Stimulated activated CD8-positive, alpha-beta memory T cell treated with anti-CD3 and anti-CD28 coated beads, Interleukin-15, amount 100 ng/mL, for 1 hour (primary cell): ENCODE measurements around the gene MYO5A.

Experiments
- DNase-seq: peaks from one replicate; pipeline ENCODE4 v3.0.0-alpha.2; 2020; ENCODE audit warnings: low read depth

MYO5A gene

GRCh38 chr15:52329987-52330386 is 198.7 kb downstream of the MYO5A start:
- DNase-seq = no peak

- DNase-seq = no peak
Observed at GRCh38 chr15:52329150-52329549, 199.5 kb downstream of the MYO5A start.

- DNase-seq = no peak
Observed at GRCh38 chr15:52328680-52329079, 200.0 kb downstream of the MYO5A start.

GRCh38 chr15:52326756-52327155 is 201.9 kb downstream of the MYO5A start:
- no peak for DNase-seq

GRCh38 chr15:52324109-52324508 is 204.6 kb downstream of the MYO5A start:
- DNase-seq = no peak

- no peak for DNase-seq
Observed at GRCh38 chr15:52318729-52319500, 209.8 kb downstream of the MYO5A start.

GRCh38 chr15:52317688-52318087 is 211.0 kb downstream of the MYO5A start:
- DNase-seq = no peak

- no peak for DNase-seq
Observed at GRCh38 chr15:52317022-52317421, 211.7 kb downstream of the MYO5A start.

GRCh38 chr15:52309154-52309548 is 219.5 kb downstream of the MYO5A start:
- DNase-seq = no peak

GRCh38 chr15:52308446-52309153 is 220.1 kb downstream of the MYO5A start:
- no peak for DNase-seq

GRCh38 chr15:52307847-52308246 is 220.8 kb downstream of the MYO5A start:
- no peak for DNase-seq

- DNase-seq = no peak
Observed at GRCh38 chr15:52306270-52306669, 222.4 kb downstream of the MYO5A start.

GRCh38 chr15:52303093-52303772 is 225.4 kb downstream of the MYO5A start:
- DNase-seq = no peak

GRCh38 chr15:52301265-52301847 is 227.3 kb downstream of the MYO5A start:
- DNase-seq = no peak

- no peak for DNase-seq
Observed at GRCh38 chr15:52295421-52296001, 233.2 kb downstream of the MYO5A start, which contains the start of gene MYO5C. MYO5C (minus strand) TSS chr15:52295804; CDS start chr15:52295636, 168 bp downstream.

GRCh38 chr15:52294881-52295420 is 233.7 kb downstream of the MYO5A start:
- DNase-seq = no peak

GRCh38 chr15:52292780-52293392 is 235.8 kb downstream of the MYO5A start:
- no peak for DNase-seq

GRCh38 chr15:52291204-52291603 is 237.5 kb downstream of the MYO5A start:
- DNase-seq = no peak

GRCh38 chr15:52290800-52291199 is 237.9 kb downstream of the MYO5A start:
- DNase-seq = no peak

GRCh38 chr15:52290329-52290728 is 238.4 kb downstream of the MYO5A start:
- no peak for DNase-seq

GRCh38 chr15:52289629-52290081 is 239.0 kb downstream of the MYO5A start:
- DNase-seq = no peak
